DMS53 treated with DMSO at 0.1 percent for 48 hours (cell line): ENCODE results near the gene POFUT2.

Source experiments
- DNase-seq: peaks from one replicate; lab custom pipeline; 2025; ENCODE audit not compliant: unreplicated experiment; lab: John Stamatoyannopoulos, UW

Gene POFUT2

GRCh38 chr21:45252448-45252925, 35.2 kb downstream of the POFUT2 start:
- DNase-seq: no peak

DNA sequence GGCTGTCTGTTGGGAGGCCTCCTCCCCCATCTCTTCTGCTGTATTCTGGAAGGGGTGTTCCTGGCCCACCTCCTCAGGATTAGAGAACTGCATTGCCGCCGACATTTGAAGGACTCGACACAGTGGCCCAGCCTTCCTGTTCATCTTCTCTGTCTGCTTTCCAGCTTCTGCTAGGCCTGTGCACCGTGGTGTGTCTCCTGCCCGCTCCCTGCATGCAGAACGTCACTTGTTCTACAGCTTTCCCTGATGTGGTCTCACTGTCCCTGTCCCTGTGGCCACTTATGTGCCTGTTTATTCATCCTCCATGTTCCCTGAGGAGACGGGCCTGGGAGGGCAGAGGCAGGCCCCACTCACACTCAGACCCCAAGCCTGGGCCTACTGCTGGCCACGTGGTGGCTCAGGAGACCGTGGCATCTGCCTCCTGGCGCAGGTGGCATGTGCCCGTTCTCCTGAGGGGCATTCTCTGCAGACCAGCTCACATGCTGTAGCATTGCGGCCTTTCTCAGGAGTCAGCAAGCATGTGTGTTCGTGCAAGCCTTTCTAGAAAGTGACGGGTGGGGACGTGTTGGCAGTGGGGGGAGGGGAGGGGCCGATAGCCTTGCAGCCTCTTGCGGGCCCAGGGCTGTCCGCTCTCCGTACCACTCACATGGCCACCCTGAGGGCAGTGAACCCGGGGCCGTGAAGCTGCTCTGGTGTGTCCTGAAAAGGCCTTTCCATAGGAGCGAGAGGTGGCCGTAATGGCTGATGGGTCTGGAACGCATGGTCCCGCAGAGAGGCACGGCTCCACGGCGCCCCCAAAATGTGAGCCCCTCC, 35.9 kb downstream of the POFUT2 start:
- DNase-seq: no peak

DNA sequence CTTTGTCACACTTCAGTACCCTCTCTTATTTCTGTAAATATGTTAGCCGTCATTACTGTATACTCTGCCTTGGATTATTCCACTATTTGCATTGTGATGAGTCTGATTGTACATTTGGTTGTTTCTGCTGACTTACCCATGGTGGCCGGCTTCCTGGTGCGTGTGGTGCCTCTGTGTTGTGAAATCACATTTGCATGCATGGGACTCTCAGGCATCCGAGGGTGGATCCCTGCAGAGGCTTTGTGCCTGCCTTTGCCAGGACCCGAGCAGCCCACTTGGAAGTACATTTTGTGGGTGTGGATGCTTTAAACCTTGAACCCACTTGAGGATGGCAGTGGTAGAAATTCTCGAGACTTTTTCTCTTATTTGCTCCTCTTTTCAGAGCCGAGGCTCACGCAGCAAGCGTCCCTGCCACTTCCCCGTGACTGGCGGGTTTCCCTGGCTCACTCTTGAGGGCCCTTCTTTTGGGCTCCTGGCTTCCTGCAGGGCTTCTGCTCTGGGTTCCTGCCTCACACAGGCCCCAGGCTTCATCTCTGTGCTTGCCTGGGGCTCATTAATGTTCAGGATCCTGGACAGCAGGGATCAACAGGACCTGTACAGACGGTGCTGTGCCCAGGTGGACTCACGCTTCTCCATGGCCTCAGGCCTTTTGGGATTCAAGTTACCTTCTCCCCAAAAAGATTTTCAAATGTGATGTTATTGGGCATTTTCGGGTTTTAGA, 36.6 kb downstream of the POFUT2 start:
- DNase-seq: no peak

DNA sequence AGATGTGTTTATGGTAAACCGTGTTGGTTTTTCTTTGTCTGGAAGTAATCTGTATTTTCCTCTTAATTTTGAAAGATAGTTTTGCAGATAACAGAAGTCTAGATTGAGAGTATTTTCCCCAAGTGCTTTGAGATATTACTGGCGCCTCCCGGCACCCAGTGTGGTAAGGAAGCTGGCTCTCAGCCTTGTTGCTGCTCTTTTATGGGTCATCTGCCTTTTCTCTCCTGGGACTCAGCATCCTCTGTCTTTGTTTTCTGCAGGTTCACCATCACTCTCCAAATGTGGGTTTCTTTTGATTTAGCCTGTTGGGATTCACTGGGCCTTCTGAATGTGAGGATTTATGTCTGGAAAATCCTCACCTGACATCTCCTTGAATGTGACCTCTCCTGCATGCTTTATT, 37.4 kb downstream of the POFUT2 start:
- DNase-seq: no peak

DNA sequence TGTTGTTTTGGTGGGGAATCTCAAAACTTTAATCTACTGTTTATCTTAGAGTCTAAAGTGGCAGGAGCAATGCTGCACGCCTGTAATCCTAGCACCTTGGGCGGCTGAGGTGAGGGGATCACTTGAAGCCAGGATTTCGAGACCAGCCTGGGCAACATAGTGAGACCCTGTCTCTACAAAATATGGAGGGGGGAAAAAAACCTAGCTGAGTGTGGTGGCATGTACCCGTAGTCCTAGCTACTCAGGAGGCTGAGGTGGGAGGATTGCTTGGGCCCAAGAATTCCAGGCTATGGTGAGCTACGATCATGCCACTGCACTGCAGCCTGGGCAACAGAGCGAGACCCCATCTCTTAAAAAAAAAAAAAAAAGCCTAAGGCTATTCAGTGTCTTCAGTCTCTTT, 38.1 kb downstream of the POFUT2 start:
- no peak for DNase-seq

- no peak for DNase-seq
Observed at GRCh38 chr21:45248893-45249381, 38.8 kb downstream of the POFUT2 start.

DNA sequence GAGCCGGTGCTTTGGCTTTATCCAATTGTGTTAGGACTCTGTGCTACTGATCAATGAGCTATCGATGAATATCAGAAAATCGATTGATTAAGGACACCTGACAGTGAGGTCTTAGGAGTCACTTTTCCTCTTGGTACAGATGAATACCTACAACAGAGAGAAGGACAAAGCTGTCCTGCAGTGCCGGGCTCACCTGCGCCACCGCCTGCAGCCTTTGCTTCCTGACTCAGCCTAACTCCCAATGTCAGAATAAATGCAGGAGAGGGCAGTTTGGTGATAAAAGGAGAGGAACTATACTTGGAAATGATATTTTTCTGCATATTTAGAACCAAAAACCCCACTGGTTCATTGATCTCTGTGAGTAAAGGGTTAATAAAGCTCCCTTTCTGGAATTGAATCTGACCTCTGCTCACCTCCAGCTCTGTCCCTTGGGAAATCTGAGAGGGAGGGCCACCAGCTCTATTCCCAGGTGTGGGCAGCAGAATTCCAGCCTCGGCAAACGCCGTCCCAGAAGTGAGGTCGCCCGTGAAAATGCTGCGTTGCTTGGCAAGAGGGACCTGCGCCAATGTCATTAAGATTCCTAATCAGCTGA, 39.3 kb downstream of the POFUT2 start:
- no peak for DNase-seq

GRCh38 chr21:45246386-45247320, 41.0 kb downstream of the POFUT2 start:
- no peak for DNase-seq

- DNase-seq: no peak
Observed at GRCh38 chr21:45244799-45245340, 42.8 kb downstream of the POFUT2 start.

GRCh38 chr21:45243603-45244002, 44.1 kb downstream of the POFUT2 start:
- DNase-seq: no peak

- no peak for DNase-seq
Observed at GRCh38 chr21:45241357-45241756, 46.3 kb downstream of the POFUT2 start.

DNA sequence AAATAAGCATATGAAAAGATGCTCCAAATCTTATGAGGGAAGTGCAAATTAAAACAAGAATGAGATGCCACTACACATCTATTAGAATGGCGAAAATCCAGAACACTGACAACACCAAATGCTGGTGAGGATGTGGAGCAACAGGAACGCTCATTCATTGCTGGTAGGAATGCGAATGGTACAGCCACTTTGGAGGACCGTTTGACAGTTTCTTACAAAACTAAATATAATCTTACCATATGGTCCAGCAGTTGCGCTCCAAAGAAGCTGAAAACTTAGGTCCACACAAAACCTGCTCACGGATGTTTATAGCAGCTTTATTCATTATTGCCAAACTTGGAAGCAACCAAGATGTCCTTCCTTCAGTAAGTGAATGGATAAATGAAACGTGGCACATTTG, 50.3 kb downstream of the POFUT2 start:
- no peak for DNase-seq

- DNase-seq: no peak
Observed at GRCh38 chr21:45236481-45236880, 51.2 kb downstream of the POFUT2 start.

GRCh38 chr21:45235488-45235887, 52.2 kb downstream of the POFUT2 start:
- DNase-seq: no peak

DNA sequence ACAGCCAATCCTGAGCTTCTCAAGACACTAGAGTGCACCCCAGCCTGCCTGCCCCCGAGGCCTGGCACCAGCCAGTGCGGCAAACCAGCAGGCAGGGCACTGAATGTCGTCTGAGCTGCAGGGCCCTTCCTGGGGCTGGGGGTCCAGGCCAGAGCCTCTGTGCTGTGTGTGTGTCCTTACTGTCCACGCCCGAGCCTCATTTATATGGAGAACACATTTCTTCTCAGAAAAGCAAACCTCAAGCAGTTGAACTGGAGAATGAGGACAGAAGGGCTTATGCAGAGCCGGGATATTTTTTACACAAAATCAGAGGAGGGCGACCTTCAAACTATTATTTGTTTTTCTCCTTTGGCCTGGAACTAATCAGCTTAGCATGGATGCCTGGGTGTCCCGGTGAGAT, 52.7 kb downstream of the POFUT2 start:
- DNase-seq: no peak

DNA sequence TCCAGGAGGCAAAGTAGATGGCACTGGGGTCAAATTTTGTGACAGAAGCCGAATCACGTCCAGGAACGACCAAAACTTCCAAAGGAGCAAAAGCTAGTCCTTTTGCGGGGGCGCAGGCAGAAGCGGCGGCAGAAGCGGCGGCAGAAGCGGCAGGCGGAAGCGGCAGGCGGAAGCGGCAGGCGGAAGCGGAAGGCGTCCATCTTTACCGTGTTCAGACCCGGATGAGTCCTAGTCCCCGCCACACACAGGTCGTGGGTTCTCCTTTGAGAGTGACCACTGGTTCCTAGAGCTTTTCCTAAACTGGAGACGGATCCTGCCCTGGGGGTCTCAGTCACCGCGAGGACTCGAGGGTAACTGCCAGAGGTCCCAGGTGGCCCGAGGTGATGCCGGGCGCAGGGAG, 53.6 kb downstream of the POFUT2 start:
- no peak for DNase-seq

DNA sequence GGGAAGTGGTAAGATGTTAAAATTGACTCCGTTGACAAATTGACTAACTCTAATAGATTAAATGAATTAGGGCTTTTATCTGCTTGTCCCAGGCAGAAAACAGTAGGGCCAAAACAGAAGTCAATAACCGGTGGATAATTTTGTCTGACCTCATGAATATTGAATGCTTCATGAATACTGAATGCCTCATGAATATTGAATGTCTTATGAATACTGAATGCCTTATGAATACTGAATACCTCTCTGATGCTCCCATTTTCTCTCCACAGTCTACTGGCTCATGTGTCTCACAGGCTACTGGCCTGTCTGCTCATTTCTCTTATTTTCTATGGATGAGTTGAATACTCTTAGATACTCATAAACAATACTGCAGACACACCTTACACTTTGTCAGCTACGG, 56.0 kb downstream of the POFUT2 start:
- no peak for DNase-seq

GRCh38 chr21:45228656-45229240, 58.9 kb downstream of the POFUT2 start:
- DNase-seq: no peak

DNA sequence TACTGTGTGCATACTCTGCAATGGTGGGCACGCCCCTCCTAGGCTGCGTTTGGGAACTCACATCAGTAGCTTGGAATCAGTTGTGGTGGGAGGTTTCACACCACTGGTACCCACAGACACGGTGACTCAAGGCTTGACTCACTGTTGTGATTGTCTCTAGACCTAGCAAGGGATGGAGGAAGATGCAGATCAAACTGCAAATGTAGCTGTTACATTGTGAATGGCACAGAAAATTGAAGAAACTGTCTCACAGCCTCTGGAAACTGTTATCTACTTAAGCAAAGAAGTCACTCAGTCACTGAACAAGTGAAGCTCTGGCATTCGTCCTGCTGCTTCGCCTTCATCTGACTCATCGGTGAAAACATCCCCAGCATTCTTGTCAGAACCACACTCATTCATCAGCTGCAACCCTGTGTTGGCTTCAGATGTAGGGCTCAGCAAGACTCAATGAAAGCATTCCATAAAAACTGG, 59.5 kb downstream of the POFUT2 start:
- DNase-seq: no peak

DNA sequence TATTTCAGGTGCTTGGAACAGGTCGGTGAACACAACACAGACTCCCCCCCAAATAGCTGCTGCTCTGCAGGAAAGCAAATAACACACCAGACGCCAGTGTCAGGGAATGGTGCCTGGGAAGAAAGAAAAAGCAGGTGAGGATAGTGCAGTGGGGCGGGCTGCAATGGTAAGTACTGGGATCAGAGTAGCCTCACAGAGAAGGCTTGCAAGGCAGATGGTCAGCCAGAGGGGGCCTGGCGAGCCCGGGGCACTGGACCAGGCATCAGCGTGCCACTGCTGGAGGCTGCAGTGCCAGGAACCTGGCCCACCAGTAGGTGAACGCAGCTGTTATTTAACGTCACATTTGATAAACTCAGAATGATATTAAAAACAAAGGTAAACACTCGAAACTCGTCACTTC, 60.0 kb downstream of the POFUT2 start:
- no peak for DNase-seq
